Kidney epithelial cell (primary cell): Measurements from ENCODE around the gene SLC6A11. TPM values are rescaled to one million over a fixed set of nuclear protein-coding genes. Genes with fewer than 3 reads are reported as not detected.

Experiments used
- DNase-seq: peaks from one replicate; pipeline ENCODE4 v3.0.0-alpha.2; 2010; ENCODE audit warnings: low read depth
- H3K27me3 ChIP-seq: 2 replicates; pipeline ENCODE4 v1.6.0; 2011; ENCODE audit warnings: low read length; ENCODE audit not compliant: control insufficient read depth, insufficient read depth
- H3K36me3 ChIP-seq: 2 replicates; pipeline ENCODE4 v1.5.1; 2011; ENCODE audit warnings: low read length; ENCODE audit not compliant: control insufficient read depth, insufficient read depth
- H3K4me3 ChIP-seq: 2 replicates; pipeline ENCODE4 v1.5.1; 2011; ENCODE audit warnings: low read depth, mild to moderate bottlenecking, control low read depth, low read length
- total RNA-seq: library from RNA; depleted of rRNA; stranded (reverse); fragments of >200 nt; gene quantifications from 2 replicates; pipeline ENCODE4 v1.2.3, GENCODE V29; 2015
- TF ChIP-seq, protein P1 (sequence below): IDR thresholded peaks from 2 replicates; pipeline ENCODE4 v1.5.1; 2011; ENCODE audit warnings: mild to moderate bottlenecking, moderate library complexity, low read length, control low read depth, inconsistent platforms; ENCODE audit not compliant: insufficient read depth, poor library complexity, severe bottlenecking

SLC6A11 gene
- total RNA-seq, 1 donor from 2014 or later = 0.04 TPM

DNA sequence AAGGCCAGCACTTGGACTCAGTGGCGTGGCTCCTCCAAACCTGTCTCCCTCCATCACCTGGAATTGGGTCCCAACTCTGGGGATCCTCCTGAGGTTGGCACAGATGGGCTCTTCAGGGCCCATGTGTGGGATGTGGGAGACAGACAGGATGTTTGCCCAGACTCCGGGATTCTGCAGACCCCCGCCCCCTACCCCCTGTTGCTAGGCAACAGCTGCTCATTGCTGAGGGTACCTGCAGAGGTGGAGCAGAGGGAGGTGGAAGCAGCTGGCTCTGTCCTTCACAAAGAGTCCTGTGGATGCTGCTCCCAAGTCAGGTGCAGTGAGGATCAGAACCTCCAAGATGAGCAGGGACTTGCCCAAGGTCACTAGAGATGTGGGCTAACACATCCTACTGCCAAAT is 136.5 kb downstream of the SLC6A11 start:
- no peak for DNase-seq
- Histone ChIP-seq H3K4me3 (no peak overlapping the region), H3K36me3 (no peaks in the 10 kb centered on the region), H3K27me3 (peaks cover 21% of the 10 kb centered on the region)
- TF ChIP-seq, protein P1, sequence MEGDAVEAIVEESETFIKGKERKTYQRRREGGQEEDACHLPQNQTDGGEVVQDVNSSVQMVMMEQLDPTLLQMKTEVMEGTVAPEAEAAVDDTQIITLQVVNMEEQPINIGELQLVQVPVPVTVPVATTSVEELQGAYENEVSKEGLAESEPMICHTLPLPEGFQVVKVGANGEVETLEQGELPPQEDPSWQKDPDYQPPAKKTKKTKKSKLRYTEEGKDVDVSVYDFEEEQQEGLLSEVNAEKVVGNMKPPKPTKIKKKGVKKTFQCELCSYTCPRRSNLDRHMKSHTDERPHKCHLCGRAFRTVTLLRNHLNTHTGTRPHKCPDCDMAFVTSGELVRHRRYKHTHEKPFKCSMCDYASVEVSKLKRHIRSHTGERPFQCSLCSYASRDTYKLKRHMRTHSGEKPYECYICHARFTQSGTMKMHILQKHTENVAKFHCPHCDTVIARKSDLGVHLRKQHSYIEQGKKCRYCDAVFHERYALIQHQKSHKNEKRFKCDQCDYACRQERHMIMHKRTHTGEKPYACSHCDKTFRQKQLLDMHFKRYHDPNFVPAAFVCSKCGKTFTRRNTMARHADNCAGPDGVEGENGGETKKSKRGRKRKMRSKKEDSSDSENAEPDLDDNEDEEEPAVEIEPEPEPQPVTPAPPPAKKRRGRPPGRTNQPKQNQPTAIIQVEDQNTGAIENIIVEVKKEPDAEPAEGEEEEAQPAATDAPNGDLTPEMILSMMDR = no peak

DNA sequence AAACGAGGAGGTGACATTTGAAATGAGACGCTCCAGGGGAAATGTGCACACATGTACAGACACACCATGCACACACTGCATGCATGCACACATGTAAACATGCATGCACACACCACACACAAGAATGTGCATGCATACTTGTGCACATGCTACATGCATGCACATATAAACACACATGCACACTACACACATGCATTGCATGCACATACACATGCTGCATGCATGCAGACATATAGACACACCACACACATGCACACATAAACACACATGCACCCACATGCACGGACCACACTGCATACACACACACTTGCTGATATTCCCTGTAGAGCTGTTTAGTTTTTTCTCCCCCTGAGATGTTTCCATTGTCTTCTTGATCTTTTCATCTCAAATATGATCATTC is 138.7 kb downstream of the SLC6A11 start:
- no peak for DNase-seq
- TF ChIP-seq, protein P1 = no peak
- Histone ChIP-seq H3K36me3 (no peaks in the 10 kb centered on the region), H3K27me3 (peaks cover 19% of the 10 kb centered on the region), H3K4me3 (no peak overlapping the region)

DNA sequence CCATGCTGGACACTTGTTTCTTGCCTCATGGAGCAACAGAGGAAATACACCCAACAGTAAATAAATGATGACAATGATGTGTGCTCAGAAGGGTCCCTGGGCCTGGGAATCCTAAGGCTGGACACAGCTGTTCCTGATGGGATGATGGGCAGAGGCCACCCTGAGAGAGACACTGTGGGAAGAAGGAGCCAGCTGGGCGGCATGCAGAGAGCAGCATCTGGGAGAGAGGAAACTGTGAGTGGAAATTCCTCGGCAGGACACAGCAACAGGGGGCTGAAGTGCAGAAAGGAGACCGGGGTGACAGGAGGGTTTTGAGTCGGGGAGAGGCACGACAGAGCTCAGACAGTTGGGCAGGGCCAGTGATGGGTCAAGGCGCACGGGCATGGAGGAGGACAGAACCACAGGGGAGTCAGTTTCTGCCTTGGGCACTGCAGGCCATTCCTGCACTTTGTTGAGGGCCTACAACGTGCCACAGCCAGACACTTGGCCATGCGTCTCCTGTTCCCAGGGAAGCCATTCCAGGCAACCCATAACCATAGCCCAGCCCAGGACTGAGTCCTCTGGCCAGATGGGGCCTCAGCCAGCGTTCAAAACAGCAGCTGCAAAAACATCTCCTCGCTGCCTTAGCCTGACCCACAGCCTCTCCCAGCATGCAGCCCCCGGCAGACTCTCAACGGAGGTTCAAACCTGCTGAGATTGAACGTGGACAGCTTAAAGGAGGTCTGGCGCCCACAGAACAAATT is 139.9 kb downstream of the SLC6A11 start:
- no peak for DNase-seq
- Histone ChIP-seq H3K36me3 (no peaks in the 10 kb centered on the region), H3K4me3 (no peak overlapping the region), H3K27me3 (peaks cover 19% of the 10 kb centered on the region)
- TF ChIP-seq, protein P1 = no peak

DNA sequence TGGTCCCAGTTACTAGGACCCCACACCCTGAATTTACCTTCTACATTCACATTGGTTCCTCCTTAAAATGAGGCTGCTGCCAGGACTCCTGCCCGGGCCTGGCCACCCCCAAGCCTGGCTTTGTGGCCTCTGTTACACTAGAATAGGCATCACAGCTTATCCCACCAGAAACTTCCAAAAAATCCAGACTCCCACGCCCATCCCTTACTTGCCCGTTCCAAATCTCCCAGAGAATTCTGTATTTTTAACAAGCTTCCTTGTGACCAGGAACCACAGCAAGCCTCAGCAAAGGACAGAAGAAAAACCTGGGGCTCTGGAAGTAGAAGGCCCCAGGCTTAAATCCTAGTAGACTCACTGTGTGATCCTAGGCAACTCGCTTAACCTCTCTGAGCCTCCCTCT is 140.5 kb downstream of the SLC6A11 start:
- Histone ChIP-seq H3K27me3 (peaks cover 16% of the 10 kb centered on the region), H3K36me3 (no peaks in the 10 kb centered on the region), H3K4me3 (no peak overlapping the region)
- DNase-seq = no peak
- TF ChIP-seq, protein P1 = no peak

DNA sequence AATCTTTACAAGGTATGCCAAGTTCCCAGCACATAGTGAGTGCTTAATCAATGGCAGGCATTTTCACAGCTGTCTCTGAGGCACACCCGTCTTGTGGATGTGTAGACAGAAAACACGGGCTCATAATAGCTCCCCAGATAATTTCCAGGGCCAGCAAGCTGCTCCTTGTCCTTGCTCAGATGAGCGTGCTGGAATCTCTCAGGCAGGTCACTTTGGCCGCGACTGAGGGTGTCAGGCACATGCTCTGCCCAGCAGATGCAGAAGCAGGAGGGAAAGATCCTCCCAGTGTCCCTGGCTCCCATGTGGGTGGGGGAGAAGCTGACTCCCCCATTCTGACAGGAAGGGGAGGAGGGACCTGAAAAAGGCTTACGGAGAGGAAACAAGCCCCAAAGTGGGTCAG is 141.0 kb downstream of the SLC6A11 start:
- Histone ChIP-seq H3K27me3 (peaks cover 16% of the 10 kb centered on the region), H3K36me3 (no peaks in the 10 kb centered on the region), H3K4me3 (no peak overlapping the region)
- DNase-seq = no peak
- TF ChIP-seq, protein P1 = no peak

DNA sequence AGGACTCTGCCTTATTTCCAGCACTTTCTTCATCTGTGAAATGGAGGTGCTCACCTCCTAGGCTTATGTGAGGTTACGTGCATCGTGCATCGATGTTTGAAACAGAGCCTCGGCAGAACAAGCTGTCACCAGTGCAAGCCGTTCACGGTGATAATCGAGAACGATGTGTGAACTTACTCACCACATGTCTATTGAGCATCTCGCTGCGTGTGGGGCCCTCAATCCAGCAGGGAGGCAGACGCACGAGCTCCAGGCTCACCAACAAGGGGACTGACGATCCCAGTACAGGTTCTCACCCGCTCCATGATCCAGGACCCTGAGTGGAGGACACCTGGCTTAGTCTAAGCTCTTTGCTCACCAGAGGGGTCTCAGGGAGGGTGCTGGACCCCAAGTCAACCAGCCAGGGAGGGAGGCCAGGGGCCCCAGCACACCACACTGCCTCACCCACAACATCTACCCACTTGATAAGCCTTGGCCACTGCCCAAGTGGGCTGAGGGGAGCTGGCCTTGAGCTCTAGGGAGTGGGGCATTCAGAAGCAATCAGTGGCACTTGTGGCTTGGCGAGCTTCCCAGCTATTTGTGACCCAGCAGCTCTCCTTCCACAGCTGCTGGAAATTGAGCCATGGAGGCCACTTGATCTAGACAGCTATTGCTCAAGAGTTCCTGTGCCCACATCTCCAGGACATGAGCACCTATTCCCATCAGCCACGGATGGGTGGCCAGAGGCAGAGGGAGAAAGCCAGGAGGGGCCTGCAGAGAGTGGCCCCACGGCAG is 142.1 kb downstream of the SLC6A11 start:
- no peak for DNase-seq
- H3K27me3 ChIP-seq = peaks cover 13% of the 10 kb centered on the region
- H3K4me3 ChIP-seq = no peak overlapping the region
- no peaks in the 10 kb centered on the region for H3K36me3 ChIP-seq
- TF ChIP-seq, protein P1 = no peak
